Epithelial cell of proximal tubule (primary cell): ENCODE measurements around the gene OR1F1. TPM values are rescaled to one million over a fixed set of nuclear protein-coding genes. Genes with fewer than 3 reads are reported as not detected.

Experiments
- DNase-seq: peaks from one replicate; pipeline ENCODE4 v3.0.0-alpha.2; 2011; ENCODE audit warnings: low read depth
- H3K4me3 ChIP-seq: 2 replicates; pipeline ENCODE4 v1.5.1; 2011; ENCODE audit warnings: low read depth, mild to moderate bottlenecking, low read length
- CTCF ChIP-seq: conservative IDR thresholded peaks from 2 replicates; pipeline ENCODE4 v1.5.1; 2012; ENCODE audit warnings: low read depth, mild to moderate bottlenecking, low read length
- total RNA-seq: library from RNA; depleted of rRNA; stranded (reverse); fragments of >200 nt; gene quantifications from 2 replicates; pipeline ENCODE4 v1.2.3, GENCODE V29; 2015

OR1F1 gene
- total RNA-seq, 1 donor from 2014 or later: 0.52 TPM

- no peak for TF ChIP-seq CTCF
- DNase-seq: no peak
- no peak overlapping the region for H3K4me3 ChIP-seq
Observed at GRCh38 chr16:3212567-3212966, 24.6 kb downstream of the OR1F1 start.

- no peak overlapping the region for H3K4me3 ChIP-seq
Observed at GRCh38 chr16:3214904-3215600, 27.0 kb downstream of the OR1F1 start.

GRCh38 chr16:3215601-3216262, 27.7 kb downstream of the OR1F1 start:
- H3K4me3 ChIP-seq: no peak overlapping the region
- DNase-seq: no peak
- no peak for TF ChIP-seq CTCF

More at GRCh38 chr16:3214904-3215600, 27.0 kb downstream of the OR1F1 start:
- no peak for DNase-seq
- TF ChIP-seq CTCF: no peak

DNA sequence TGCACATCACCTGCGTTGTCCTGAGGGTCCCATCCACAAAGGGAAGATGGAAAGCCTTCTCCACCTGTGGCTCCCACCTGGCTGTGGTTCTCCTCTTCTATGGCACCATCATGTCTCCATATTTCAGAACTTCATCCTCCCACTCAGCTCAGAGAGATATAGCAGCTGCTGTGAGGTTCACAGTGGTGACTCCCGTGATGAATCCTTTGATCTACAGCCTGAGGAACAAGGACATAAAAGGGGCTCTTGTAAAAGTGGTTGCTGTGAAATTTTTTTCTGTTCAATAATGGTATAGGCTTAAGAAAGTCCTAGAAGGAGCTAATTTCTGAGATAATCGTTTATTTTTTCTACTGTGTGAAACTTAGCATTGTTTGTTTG, 28.2 kb downstream of the OR1F1 start:
- TF ChIP-seq CTCF: no peak
- no peak overlapping the region for H3K4me3 ChIP-seq
- no peak for DNase-seq

- no peak for DNase-seq
- TF ChIP-seq CTCF: no peak
- no peak overlapping the region for H3K4me3 ChIP-seq
Observed at GRCh38 chr16:3220839-3221238, 32.8 kb downstream of the OR1F1 start.

DNA sequence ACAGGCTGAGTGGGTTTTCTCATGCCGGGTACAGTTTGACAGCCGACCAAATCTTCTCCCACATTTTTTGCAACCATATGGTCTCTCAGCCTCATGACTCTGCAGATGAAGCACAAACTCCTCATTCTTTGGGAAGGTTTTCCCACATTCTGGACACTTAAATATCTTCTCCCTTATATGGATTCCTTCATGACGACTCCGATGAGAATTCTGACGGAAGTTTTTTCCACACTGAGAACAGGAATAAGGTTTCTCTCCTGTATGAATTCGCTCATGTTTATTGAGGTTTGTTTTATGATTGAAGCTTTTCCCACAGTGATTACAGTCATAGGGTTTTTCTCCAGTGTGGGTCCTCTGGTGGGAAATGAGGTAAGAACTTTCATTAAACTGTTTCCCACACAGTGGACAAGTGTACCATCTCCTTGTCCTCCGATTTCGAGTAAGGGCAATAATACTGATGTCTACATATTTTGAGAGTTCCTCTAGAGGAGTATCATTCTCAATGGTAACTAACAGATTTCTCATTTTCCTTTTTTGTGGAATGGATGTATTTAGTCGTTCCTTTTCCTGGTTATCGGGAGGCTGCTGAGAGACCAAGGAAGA, 36.0 kb downstream of the OR1F1 start:
- H3K4me3 ChIP-seq: no peak overlapping the region
- no peak for DNase-seq
- TF ChIP-seq CTCF: no peak
